ENCODE measurements around the gene TDP1.
A peak's percentile ranks its signal among the peaks of the same experiment; 100 is the strongest.
"Not testable (repeated sequence)": the region's sequence is repeated elsewhere in the genome, so short reads cannot be mapped to it uniquely, and the experiment has no call there.

Gene TDP1

DNA sequence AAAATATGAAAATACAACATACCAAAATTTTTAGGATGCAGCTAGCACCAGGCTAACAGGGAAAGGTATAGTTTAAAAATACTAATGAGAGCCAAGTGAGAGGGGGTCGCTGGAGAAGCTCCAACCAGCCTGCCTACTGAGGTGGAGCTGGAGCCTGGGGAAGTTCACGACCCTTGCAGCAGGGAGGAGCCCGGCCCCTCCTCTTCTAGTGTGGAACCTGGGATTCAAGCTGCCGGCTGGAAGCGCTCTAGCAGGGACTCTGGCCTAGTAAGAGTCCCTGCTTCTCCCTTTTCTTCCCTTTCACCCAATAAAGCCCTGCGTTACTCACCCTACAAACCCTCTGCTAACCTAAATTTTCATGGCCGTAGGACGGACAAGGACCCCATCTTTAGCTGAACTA is 101.1 kb downstream of the TDP1 start:
- DNase-seq = no peak

DNA sequence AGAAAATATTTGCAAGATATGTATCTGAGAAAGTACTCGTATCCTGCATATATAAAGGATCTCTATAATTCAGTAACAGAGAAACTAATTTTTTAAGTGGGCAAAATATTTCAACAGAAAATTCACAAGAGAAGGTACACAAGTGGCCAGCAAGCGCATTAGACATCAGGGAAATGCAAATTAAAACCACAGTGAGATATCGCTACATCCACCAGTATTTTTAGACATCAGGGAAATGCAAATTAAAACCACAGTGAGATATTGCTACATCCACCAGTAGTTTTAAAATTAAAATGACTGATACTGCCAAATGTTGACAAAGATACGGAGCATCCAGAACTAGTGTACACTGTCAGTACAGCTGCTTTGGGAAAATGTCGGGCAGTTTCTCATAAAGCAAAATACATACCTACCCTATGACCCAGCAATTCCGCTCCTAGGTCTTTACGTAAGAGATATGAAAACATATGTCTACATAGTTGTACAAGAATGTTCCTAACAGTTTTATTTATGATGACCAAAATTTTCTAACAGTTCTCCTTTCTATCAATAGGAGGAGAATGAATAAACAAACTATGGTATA is 103.2 kb downstream of the TDP1 start:
- DNase-seq = no peak

DNA sequence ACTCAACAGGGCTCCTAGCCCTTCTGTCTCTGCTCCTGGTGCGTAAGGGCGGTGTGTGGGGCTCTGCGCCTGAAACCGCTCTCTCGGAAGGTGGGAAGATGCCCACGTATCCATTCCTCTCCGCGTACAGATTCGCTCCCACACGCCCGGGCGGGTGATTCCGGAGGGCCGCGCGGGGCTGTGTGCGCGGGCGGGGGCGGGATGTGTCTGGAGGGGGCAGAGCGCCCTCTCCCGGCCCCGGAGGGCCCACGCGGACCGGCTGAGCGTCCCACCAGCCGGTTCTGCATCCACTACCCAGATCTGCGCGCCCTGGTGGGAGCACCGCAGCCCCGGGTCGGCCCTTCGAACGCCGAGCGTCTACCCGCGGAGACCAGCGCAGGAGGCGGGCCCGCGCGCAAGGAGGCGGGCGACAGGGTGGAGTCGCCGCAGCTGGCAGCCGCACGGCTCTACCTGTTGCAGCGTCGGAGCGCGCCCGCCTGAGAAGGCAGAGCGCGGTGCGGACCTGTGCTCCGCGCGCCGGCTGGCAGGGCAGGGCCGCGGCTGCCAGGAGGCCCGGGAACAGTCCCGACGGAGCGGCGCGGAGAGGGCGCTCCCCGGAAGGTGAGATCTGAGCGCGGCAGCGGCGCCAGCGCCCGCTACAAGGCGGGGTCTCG is 104.7 kb downstream of the TDP1 start:
- peak; percentile 77 for DNase-seq

DNA sequence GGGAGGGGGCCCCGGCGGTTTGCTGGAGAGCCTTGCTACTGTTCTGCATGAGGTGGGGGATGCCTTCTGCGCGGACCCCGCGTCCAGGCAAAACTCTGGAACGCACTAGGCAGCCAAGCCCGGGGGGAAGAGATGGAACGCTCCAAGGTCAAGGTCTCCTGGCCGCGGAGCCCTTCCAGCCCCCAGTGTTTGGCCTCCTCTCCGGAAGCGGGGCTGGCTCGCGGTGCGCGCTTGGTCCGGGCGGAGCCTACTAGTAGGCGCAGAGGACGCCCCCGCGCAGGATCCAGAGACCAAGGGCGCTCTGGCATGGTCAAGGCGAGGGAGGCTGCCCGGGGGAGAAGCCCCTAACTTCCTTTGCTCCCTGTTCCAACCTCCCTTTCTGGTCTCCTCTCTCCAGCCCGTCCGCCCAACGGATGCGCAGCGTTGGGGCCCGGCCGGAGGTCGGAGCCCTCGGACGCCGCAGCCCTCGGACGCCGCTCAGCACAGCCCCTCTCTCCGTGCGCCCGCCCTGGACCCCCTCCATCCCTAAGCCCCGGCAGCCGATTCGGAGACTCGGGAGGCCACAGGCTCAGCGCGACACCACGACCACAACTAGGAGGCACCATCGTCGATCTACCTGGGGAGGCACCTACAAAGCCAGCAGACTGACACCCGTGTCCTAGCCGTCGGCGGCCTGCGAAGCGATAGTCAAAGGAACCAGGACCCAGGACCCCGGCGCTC is 105.4 kb downstream of the TDP1 start:
- no peak for DNase-seq

DNA sequence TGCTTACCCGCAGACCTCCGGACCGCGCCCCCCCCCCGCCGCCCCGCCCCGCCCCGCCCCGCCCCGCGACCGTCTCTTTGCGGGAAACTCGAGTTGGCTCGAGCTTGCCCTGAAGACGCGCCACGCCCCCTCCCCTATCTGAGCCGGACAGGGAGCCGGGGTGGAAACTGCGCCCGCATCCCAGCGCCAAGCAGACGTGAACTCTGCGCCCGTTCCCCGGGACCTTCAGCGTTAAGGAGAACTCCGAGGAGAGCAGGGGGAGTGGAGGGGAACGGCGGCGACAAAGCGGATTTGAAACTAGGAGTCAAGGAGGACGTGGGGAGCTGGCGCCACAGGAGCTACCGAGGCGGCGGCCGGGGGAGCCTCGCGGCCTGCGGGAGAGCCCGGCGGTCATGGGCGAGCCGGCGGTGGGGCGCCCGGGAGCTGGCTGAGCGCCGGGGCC is 106.0 kb downstream of the TDP1 start, which contains the start of gene KCNK13:
Gene KCNK13, plus strand, starts transcription at position 310 of the 442 bp plus-strand sequence. CDS start 212 bp downstream, outside the sequence.
- no peak for DNase-seq

DNA sequence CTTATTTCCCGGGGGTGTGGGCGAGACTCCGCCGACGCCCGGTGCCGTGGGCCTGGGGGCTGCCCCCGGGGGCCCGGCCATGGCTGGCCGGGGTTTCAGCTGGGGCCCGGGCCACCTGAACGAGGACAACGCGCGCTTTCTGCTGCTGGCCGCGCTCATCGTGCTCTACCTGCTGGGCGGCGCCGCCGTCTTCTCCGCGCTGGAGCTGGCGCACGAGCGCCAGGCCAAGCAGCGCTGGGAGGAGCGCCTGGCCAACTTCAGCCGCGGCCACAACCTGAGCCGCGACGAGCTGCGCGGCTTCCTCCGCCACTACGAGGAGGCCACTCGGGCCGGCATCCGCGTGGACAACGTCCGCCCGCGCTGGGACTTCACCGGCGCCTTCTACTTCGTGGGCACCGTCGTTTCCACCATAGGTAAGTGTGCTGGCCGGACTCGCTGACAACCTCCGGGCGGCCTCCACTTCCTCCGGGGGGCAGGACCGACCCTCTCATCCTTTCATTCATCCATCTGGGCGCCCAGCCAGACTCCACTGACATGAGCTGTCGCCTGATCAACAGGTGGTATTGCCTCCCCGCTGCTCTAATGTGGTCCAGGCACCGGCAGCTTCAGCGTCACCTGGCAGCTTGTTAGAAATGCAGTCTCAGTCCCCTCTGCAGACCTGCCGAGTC is 106.5 kb downstream of the TDP1 start:
- peak; percentile 23 for DNase-seq

DNA sequence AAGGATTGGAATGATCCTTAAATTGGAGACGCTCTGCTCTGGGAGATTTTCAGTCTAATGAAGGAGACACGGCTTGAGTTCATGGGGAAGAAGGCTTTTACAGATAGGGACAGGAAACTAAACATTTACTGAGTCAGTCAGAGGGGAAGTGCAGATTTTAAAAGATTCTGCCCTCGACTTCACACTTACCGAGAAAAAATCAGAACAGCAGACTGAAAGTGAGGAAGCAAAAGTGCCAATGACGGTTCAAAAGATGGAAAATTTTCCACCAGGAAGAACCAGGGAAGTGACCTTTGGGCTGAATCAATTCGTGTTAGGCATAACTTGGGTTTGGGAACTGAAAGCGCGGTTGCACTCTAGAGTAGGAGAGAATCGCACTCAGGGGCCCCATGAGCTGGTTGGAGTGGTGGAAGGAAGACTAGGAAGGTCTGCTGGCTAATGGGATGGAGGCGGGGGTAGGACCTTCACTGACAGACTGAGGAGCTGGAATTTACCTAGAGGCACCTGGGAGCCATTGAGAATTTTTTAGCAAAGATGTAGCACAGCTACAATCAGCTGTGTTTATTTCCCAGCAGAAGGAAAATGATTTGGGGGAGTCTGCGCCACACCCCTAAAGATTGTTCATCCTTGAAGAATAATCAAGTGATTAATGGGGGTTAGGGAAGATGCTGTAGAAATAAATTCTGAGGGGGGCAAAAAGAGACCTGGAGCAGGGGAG is 107.3 kb downstream of the TDP1 start:
- DNase-seq = no peak

DNA sequence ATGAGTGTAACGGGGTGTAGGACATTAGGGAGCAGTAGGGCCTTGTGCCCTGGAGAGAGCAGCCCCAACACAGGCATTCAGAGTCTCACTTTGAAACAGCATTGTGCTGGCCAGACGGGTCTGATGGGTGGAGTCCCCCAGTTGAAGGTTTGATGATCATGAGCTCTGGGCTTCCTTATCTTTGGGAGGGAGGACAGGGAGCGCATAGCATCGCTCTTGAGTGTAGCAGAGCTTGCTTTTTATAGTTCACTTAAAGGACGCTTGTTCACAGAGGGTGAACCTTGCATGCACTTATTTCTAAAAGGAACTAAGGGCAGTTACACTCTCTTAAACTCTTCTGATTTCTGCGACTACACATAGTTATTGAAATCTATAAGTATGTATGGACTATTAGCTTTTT is 116.6 kb downstream of the TDP1 start:
- DNase-seq = no peak

DNA sequence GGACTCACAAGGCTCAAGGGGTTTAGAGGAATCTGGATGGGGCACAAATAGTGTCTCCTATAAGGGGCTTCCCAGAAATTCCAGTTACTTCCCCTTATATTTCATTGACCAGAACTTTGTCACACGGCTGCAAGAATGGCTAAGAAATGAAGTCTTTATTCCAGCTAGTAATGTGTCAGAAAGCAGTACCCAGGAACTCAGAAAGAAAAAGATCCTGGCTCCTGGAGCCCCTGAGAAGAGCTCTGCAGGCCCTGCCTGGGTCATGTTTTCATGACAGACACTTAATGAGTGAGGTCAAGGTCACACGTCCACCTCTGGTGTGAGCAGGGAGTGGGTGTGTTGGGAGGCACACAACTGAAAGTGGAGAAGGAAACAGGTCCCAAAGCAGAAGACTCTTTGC is 123.8 kb downstream of the TDP1 start:
- no peak for DNase-seq

DNA sequence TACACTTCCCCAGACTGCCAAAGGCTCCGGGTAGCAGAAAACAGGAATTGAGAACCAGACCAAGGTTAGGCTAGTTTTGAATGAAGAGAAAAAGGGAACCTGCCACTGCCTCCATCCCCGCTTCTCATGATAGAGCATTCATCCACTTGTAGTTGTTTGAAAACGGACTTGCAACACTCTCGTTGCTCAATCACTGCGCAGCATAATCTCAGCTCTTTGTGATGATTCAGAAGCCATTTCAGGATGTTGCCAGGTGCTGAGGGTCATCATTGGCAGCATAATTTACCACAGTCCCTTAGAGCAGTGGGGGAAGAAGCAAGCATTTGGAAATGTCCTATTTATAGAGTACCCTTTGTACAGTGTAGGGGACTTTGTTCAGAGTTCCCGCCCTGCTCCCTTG is 131.7 kb downstream of the TDP1 start:
- no peak for DNase-seq

DNA sequence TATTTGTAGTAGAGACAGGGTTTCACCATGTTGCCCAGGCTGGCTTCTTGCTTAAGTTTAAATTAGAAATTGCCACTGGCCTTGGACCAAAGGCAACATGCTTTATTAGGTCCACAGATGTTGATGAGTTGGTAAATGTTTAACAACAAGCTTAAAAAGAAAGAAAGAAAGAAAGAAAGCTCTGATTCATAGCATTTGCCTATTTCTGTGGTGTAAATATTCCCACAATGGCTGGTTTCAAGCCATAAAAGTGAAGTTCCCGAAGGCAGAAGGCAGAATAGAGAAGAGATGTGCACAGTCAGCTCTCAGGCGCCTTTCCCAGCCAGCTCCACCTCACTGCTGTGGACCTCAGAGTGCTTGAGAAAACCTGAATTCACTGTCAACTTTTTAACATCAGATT is 132.4 kb downstream of the TDP1 start:
- no peak for DNase-seq

DNA sequence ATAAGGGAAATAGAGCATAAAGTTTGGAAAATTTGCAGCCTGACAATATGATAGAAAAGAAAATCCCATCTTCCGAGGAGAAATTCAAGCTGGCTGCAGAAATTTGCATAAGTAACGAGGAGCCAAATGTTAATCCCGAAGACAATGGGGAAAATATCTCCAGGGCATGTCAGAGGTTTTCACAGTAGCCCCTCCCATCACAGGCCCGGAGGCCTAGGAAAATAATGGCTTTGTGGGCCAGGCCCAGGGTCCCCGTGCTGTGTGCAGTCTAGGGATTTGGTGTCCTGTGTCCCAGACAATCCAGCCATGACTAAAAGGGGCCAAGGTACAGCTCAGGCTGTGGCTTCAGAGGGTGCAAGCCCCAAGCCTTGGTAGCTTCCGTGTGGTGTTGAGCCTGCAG is 133.8 kb downstream of the TDP1 start:
- DNase-seq = not testable (repeated sequence)

DNA sequence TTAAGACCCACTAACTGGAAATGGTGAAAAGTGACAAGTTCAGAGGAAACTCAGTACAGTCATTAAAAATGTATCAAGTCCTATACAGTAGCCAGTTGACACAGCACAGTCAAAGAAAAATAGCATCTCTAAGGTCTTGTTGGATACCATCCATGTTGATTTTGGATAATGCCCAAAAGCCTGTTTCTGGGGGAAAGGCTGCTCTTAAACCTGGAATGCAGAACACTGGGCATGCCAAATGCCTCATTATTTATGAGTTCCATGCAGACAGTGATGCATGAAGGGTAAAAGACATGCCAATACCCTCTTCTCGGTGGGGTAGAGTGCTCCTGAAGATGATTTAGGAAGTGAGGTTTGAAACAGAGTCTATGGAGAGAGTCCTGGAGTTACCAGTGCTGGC is 135.7 kb downstream of the TDP1 start:
- DNase-seq = no peak

DNA sequence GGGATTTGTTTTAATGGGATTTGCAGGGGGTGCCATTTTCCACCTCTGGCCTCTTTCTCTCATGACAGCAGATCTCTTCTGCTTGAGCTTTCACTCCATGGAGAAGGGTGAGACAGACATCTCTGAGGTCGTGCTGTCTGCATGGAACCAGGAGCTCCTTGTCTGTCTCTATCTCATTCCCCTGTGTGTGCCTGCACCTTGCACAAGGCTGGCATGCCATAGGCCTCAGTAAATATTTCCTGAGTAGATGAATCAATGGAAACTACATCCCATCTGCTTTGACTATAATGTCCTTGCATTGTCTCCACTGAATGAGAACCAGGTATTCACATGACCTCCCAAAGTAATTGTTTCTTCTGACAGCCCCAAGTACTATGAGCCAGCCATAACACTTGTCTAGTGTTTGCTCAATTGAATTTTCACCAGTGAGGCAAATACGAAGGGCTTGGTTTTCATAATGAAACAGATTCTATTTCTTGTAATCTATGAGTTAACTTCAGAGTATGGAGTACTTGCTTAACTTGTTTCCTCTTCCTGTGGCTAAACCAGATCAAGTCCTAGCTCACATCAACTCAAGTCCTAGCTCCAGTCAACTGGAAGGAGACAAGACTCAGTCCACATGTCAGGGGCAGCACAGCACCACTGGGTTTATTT is 138.3 kb downstream of the TDP1 start:
- peak; percentile 62 for DNase-seq
